HG03457 (cell line): ENCODE measurements around the gene MYO5B.
"Not testable (repeated sequence)": the region's sequence is repeated elsewhere in the genome, so short reads cannot be mapped to it uniquely, and the experiment has no call there.

Experiments used
- ATAC-seq: cut with Tn5 transposase; IDR thresholded peaks from one replicate; pipeline ENCODE4 v1.9.1; 2021; ENCODE audit warnings: moderate number of reproducible peaks; ENCODE audit not compliant: unreplicated experiment

MYO5B gene

GRCh38 chr18:50107468-50107977 lies 87.4 kb downstream of the MYO5B start:
- no peak for ATAC-seq

GRCh38 chr18:50105027-50105426 lies 89.9 kb downstream of the MYO5B start:
- ATAC-seq, result no peak

GRCh38 chr18:50104421-50104820 lies 90.5 kb downstream of the MYO5B start:
- ATAC-seq, result no peak

- no peak for ATAC-seq
These were observed 95.1 kb downstream of the MYO5B start for GRCh38 chr18:50099725-50100407.

GRCh38 chr18:50097702-50098101 lies 97.2 kb downstream of the MYO5B start:
- no peak for ATAC-seq

- no peak for ATAC-seq
These were observed 98.0 kb downstream of the MYO5B start for GRCh38 chr18:50096766-50097435.

GRCh38 chr18:50094786-50095185 lies 100.2 kb downstream of the MYO5B start:
- ATAC-seq, result not testable (repeated sequence)

GRCh38 chr18:50094221-50094773 lies 100.7 kb downstream of the MYO5B start:
- ATAC-seq, result no peak

- no peak for ATAC-seq
These were observed 101.4 kb downstream of the MYO5B start for GRCh38 chr18:50093366-50094064.

GRCh38 chr18:50092245-50092805 lies 102.6 kb downstream of the MYO5B start:
- ATAC-seq, result no peak

- ATAC-seq, result no peak
These were observed 103.3 kb downstream of the MYO5B start for GRCh38 chr18:50091509-50092244.

- ATAC-seq, result no peak
These were observed 104.3 kb downstream of the MYO5B start for GRCh38 chr18:50090370-50091312.

- ATAC-seq, result no peak
These were observed 105.2 kb downstream of the MYO5B start for GRCh38 chr18:50089702-50090101.

- ATAC-seq, result no peak
These were observed 111.2 kb downstream of the MYO5B start for GRCh38 chr18:50083708-50084107.

GRCh38 chr18:50080932-50081560 lies 113.9 kb downstream of the MYO5B start:
- no peak for ATAC-seq

GRCh38 chr18:50080316-50080715 lies 114.6 kb downstream of the MYO5B start:
- no peak for ATAC-seq

- no peak for ATAC-seq
These were observed 115.2 kb downstream of the MYO5B start for GRCh38 chr18:50079571-50080295.

GRCh38 chr18:50076277-50076676 lies 118.7 kb downstream of the MYO5B start:
- no peak for ATAC-seq
